Heart right ventricle (tissue), 16 donors: ENCODE measurements around the gene PMP22. TPM values are rescaled to one million over a fixed set of nuclear protein-coding genes. Genes with fewer than 3 reads are reported as not detected.

Experiments used
- ATAC-seq, 8 donors: fragments of 200-7000 bp; cut with Tn5 transposase; one replicate each; pipeline ENCODE4 v1.9.1; 2020; ENCODE audit warnings: mild to moderate bottlenecking in 8 of 8, moderate library complexity in 8 of 8, moderate number of reproducible peaks in 1 of 8
- DNase-seq, 2 donors: peaks; one replicate each; pipeline ENCODE4 v3.0.0-alpha.2; 2020
- H3K27ac ChIP-seq, 10 donors: fragments of 200-600 bp; sonication (generic) in 2 of 10; one replicate each; pipeline versions ENCODE4 v1.5.0 to v1.8.0; 2020 to 2022; ENCODE audit warnings: mild to moderate bottlenecking in 3 of 10
- H3K27me3 ChIP-seq, 7 donors: fragments of 200-600 bp; one replicate each; pipeline ENCODE4 v1.8.0; 2021 to 2022; ENCODE audit warnings: mild to moderate bottlenecking in 2 of 7
- H3K36me3 ChIP-seq, 9 donors: fragments of 200-600 bp; sonication (generic) in 1 of 9; one replicate each; pipeline versions ENCODE4 v1.5.0 to v1.8.0; 2020 to 2022; ENCODE audit warnings: mild to moderate bottlenecking in 2 of 9
- H3K4me1 ChIP-seq, 9 donors: fragments of 200-600 bp; sonication (generic) in 1 of 9; one replicate each; pipeline versions ENCODE4 v1.5.0 to v1.8.0; 2020 to 2022; ENCODE audit warnings: mild to moderate bottlenecking in 4 of 9
- H3K4me3 ChIP-seq, 10 donors: fragments of 200-600 bp; sonication (generic) in 2 of 10; one replicate each; pipeline versions ENCODE4 v1.5.0 to v1.8.0; 2020 to 2022; ENCODE audit warnings: mild to moderate bottlenecking in 7 of 10, moderate library complexity in 2 of 10
- H3K9me3 ChIP-seq, 11 donors: fragments of 200-600 bp in 10 of 11; sonication (generic) in 2 of 11; one replicate each; pipeline versions ENCODE4 v1.5.0 to v1.8.0; 2013 to 2022; ENCODE audit warnings: mild to moderate bottlenecking in 2 of 11, control low read depth in 1 of 11, moderate library complexity in 1 of 11
- CTCF ChIP-seq, 9 donors: fragments of 200-600 bp; sonication (generic) in 2 of 9; IDR thresholded peaks; one replicate each; pipeline versions ENCODE4 v1.5.0 to v1.8.0; 2021 to 2022; ENCODE audit warnings: antibody characterized with exemption in 9 of 9, mild to moderate bottlenecking in 5 of 9, moderate library complexity in 1 of 9
- WGBS, 2 donors: extraction: QIAGEN DNeasy Blood & Tissue Kit; methylation state at CpG; one replicate each; pipeline ENCODE4 v1.1.7; 2013; ENCODE audit warnings: inconsistent platforms in 1 of 2; 5-methylcytosine and 5-hydroxymethylcytosine counted together
- intact Hi-C, 10 donors: fragments of 100-400 bp; cut with DNase I; formaldehyde crosslinking; loops; one replicate each; pipeline versions ENCODE4 v1.11.1 to v1.14.2; 2022
- polyA plus RNA-seq, 2 donors: library from polyadenylated mRNA; stranded (reverse); fragments of 200-250 nt; gene quantifications; one replicate each; pipeline ENCODE4 v1.2.3, GENCODE V29; 2013
- total RNA-seq, 10 donors: library from RNA; stranded (reverse); fragmentation: NEBNext Ultra II Directional in 3 of 10; extraction: Animal tissue kit (Norgen Biotek cat#: 25700) in 3 of 10; gene quantifications; one replicate each; pipeline versions ENCODE4 v1.2.1 to v1.2.4, GENCODE V29; 2021 to 2023
- donor health status: Arrhythmogenic right ventricular cardiomyopathy.
- donor health status: ischemic (EF 13 %, LVEDD 7.1; RV severe dilation, severe dysfunction).
- donor health status: healthy with polysubstance abuse.
- donor health status: DM: no; HTN: yes; CAD: no.
- donor health status: DM: no; HTN: no; CAD: no.
- donor health status: ischemic (EF 25% LVEDD 6.9; RV normal size, moderate dysfunction).
- donor health status: ischemic (EF 25% LVEDD 5.7; RV mildly dilated, moderate dysfunction).
- donor health status: healthy.
- donor health status: DM: yes; HTN: yes; CAD: no.
- donor health status: Ischemic cardiomyopathy.
- donor health status: ischemic (EF 35%, LVEDD 5.7; RV mildly dilated, moderate dysfunction).
- donor health status: nonischemic (EF 11% LVEDD 7.7; RV severe dilation, severe dysfunction).
- donor health status: DM: yes; HTN: yes; CAD: no.
- donor health status: PGD.
- donor health status: ischemic (EF 29% LVEDD 5.4; RV normal size, mild dysfunction).
- donor health status: nonischemic (EF 23%, LVEDD 6.1; RV moderate dilation, normal function).

PMP22 gene
- total and polyA plus RNA-seq, 12 donors: 62.0 to 241 (median 158) TPM

- peaks cover 0 to 5% (median 0%) of the 10 kb centered on the region in 11 donors for H3K9me3 ChIP-seq
- ATAC-seq (no peak), DNase-seq (no peak)
- H3K27ac ChIP-seq: no peak overlapping the region
- H3K36me3 ChIP-seq: no peaks in the 10 kb centered on the region
- 67 to 79% methylated on average over 2 of the region's 2 CpGs for WGBS, 2 donors
- no peak for TF ChIP-seq CTCF (IDR thresholded peaks at IDR 0.05)
- H3K27me3 ChIP-seq: no peaks in the 10 kb centered on the region
- H3K4me3 ChIP-seq: no peak overlapping the region
- H3K4me1 ChIP-seq: no peaks in the 10 kb centered on the region
- intact Hi-C loops: loop anchor here in 1 of 10 donors (5.0 kb wide), 1 partner anchor 63 kb away; the partner anchor contains the start of gene TEKT3
Measured at GRCh38 chr17:15278924-15279477, 13.9 kb upstream of the PMP22 start.

GRCh38 chr17:15278380-15278779 lies 13.3 kb upstream of the PMP22 start:
- Histone ChIP-seq H3K27ac (no peak overlapping the region), H3K9me3 (peaks cover 0 to 5% (median 0%) of the 10 kb centered on the region in 11 donors), H3K27me3 (no peaks in the 10 kb centered on the region), H3K36me3 (no peaks in the 10 kb centered on the region), H3K4me1 (peaks cover 0 to 4% (median 0%) of the 10 kb centered on the region in 9 donors), H3K4me3 (no peak overlapping the region)
- WGBS, 2 donors: 50 to 52% methylated on average over 6 of the region's 6 CpGs
- no peak for ATAC-seq
- intact Hi-C loops: loop anchor here in 1 of 10 donors (5.0 kb wide), 1 partner anchor 64 kb away; the partner anchor contains the start of gene TEKT3
- DNase-seq: no peak
- TF ChIP-seq CTCF (IDR thresholded peaks at IDR 0.05): no peak

- H3K36me3 ChIP-seq: no peaks in the 10 kb centered on the region
- no peaks in the 10 kb centered on the region for H3K27me3 ChIP-seq
- 94 to 99% methylated on average over 3 of the region's 3 CpGs for WGBS, 2 donors
- H3K4me1 ChIP-seq: peaks cover 0 to 31% (median 18%) of the 10 kb centered on the region in 9 donors
- intact Hi-C loops: loop anchor here in 1 of 10 donors (5.0 kb wide), 1 partner anchor 48 kb away; no protein-coding TSS in a partner anchor
- peaks cover 0 to 2% (median 0%) of the 10 kb centered on the region in 11 donors for H3K9me3 ChIP-seq
- peak overlapping the region in 1 of 10 donors; percentile 38 for H3K27ac ChIP-seq
- TF ChIP-seq CTCF (IDR thresholded peaks at IDR 0.05): no peak
- DNase-seq: no peak
- no peak for ATAC-seq
- no peak overlapping the region for H3K4me3 ChIP-seq
Measured at GRCh38 chr17:15274017-15274416, 8.9 kb upstream of the PMP22 start.

GRCh38 chr17:15273141-15273793 lies 8.1 kb upstream of the PMP22 start:
- ATAC-seq: peak in 1 of 8 donors; percentile 37
- Histone ChIP-seq H3K4me1 (peaks cover 0 to 37% (median 23%) of the 10 kb centered on the region in 9 donors), H3K4me3 (no peak overlapping the region), H3K36me3 (no peaks in the 10 kb centered on the region), H3K27ac (peak overlapping the region in 2 of 10 donors; percentile 38 to 44), H3K27me3 (no peaks in the 10 kb centered on the region), H3K9me3 (no peaks in the 10 kb centered on the region)
- WGBS, 2 donors: 70 to 81% methylated on average over 5 of the region's 5 CpGs
- no peak for TF ChIP-seq CTCF (IDR thresholded peaks at IDR 0.05)
- DNase-seq: no peak
- intact Hi-C loops: loop anchor here in 1 of 10 donors (5.0 kb wide), 1 partner anchor 49 kb away; no protein-coding TSS in a partner anchor
